Measurements from ENCODE around the gene ERCC6L. TPM values are rescaled to one million over a fixed set of nuclear protein-coding genes. Genes with fewer than 3 reads are reported as not detected.

ERCC6L gene
- total RNA-seq, 1 donor from 2014 or later: 0.24 TPM

GRCh38 chrX:72258174-72258573, 19.3 kb upstream of the ERCC6L start:
- Histone ChIP-seq H3K27me3 (ENCODE audit: low read depth) (no peaks in the 10 kb centered on the region), H3K4me3 (no peak overlapping the region), H3K9me3 (no peaks in the 10 kb centered on the region), H3K27ac (no peak overlapping the region), H3K4me1 (no peaks in the 10 kb centered on the region), H3K36me3 (no peaks in the 10 kb centered on the region)
- TF ChIP-seq, protein P1, sequence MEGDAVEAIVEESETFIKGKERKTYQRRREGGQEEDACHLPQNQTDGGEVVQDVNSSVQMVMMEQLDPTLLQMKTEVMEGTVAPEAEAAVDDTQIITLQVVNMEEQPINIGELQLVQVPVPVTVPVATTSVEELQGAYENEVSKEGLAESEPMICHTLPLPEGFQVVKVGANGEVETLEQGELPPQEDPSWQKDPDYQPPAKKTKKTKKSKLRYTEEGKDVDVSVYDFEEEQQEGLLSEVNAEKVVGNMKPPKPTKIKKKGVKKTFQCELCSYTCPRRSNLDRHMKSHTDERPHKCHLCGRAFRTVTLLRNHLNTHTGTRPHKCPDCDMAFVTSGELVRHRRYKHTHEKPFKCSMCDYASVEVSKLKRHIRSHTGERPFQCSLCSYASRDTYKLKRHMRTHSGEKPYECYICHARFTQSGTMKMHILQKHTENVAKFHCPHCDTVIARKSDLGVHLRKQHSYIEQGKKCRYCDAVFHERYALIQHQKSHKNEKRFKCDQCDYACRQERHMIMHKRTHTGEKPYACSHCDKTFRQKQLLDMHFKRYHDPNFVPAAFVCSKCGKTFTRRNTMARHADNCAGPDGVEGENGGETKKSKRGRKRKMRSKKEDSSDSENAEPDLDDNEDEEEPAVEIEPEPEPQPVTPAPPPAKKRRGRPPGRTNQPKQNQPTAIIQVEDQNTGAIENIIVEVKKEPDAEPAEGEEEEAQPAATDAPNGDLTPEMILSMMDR (IDR thresholded peaks at IDR 0.05): no peak
- intact Hi-C loops (cut with DNase I): no loop called here
- ATAC-seq: no peak
- no peak for DNase-seq

DNA sequence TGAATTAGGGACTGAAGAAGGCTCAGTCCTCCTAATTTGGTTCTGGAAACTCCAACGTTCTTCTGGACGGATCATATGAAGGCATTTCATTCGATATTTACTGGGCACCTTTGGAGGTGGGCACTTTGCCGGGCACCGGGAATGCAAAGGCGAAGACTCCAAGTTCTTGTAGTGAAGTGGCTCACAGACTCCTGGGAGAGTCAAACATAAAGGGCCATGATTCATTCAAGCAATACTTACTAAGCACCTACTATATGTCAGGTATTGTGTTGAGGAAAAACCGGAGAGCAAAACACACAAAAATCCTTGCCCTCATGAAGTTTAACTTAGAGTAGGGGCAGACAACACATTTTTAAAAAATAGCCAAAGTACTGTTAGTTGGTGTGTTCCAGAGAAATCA, 17.0 kb upstream of the ERCC6L start:
- no peak overlapping the region for H3K27ac ChIP-seq
- ATAC-seq (peak in 1 of 2 donors; percentile 63), DNase-seq (no peak)
- no peaks in the 10 kb centered on the region for H3K36me3 ChIP-seq
- H3K27me3 ChIP-seq (ENCODE audit: low read depth): no peaks in the 10 kb centered on the region
- no peaks in the 10 kb centered on the region for H3K9me3 ChIP-seq
- TF ChIP-seq, protein P1 (IDR thresholded peaks at IDR 0.05): no peak
- intact Hi-C loops (cut with DNase I): no loop called here
- H3K4me1 ChIP-seq: no peaks in the 10 kb centered on the region
- peak overlapping the region; percentile 3 for H3K4me3 ChIP-seq

DNA sequence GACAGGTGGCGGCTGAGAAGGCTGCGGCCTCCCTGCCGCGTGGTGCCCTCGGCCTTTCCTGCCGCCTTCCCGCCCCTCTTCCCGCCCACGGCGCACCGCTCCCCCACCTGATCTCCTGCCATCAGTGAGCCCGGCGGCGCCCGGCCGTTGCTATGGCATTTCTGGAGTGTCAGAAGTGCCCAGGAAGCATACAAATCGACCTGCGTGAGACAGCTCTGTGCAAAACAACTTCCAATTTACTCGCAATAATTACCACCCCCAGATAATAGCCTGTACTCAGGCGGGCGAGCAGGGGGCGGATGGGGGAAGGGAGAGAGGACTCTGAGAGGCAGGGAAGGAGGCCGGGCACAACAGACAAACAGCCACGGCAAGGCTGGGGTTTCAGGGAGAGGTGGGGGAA, 16.6 kb upstream of the ERCC6L start:
- intact Hi-C loops (cut with DNase I): no loop called here

GRCh38 chrX:72254816-72255215, 16.0 kb upstream of the ERCC6L start:
- H3K36me3 ChIP-seq: no peaks in the 10 kb centered on the region
- no peaks in the 10 kb centered on the region for H3K27me3 ChIP-seq (ENCODE audit: low read depth)
- TF ChIP-seq, protein P1 (IDR thresholded peaks at IDR 0.05): no peak
- no peak overlapping the region for H3K27ac ChIP-seq
- H3K4me1 ChIP-seq: no peaks in the 10 kb centered on the region
- no peaks in the 10 kb centered on the region for H3K9me3 ChIP-seq
- no peak overlapping the region for H3K4me3 ChIP-seq
- intact Hi-C loops (cut with DNase I): no loop called here
- ATAC-seq (no peak), DNase-seq (no peak)

More for the DNA sequence above, 16.6 kb upstream of the ERCC6L start:
- no peaks in the 10 kb centered on the region for H3K9me3 ChIP-seq
- H3K36me3 ChIP-seq: no peaks in the 10 kb centered on the region
- H3K27me3 ChIP-seq (ENCODE audit: low read depth): no peaks in the 10 kb centered on the region
- peak overlapping the region; percentile 3 for H3K4me3 ChIP-seq
- DNase-seq (peak; percentile 67), ATAC-seq (peak; percentile 61 to 87)
- no peaks in the 10 kb centered on the region for H3K4me1 ChIP-seq
- TF ChIP-seq, protein P1 (IDR thresholded peaks at IDR 0.05): no peak
- H3K27ac ChIP-seq: no peak overlapping the region

GRCh38 chrX:72253686-72254085, 14.9 kb upstream of the ERCC6L start:
- H3K9me3 ChIP-seq: no peaks in the 10 kb centered on the region
- no peaks in the 10 kb centered on the region for H3K4me1 ChIP-seq
- TF ChIP-seq, protein P1 (IDR thresholded peaks at IDR 0.05): no peak
- H3K27me3 ChIP-seq (ENCODE audit: low read depth): no peaks in the 10 kb centered on the region
- no peaks in the 10 kb centered on the region for H3K36me3 ChIP-seq
- DNase-seq (no peak), ATAC-seq (no peak)
- H3K4me3 ChIP-seq: no peak overlapping the region
- intact Hi-C loops (cut with DNase I): no loop called here
- no peak overlapping the region for H3K27ac ChIP-seq
